Adrenal gland (tissue), 12 donors: Measurements from ENCODE around the gene TMEM135. TPM values are rescaled to one million over a fixed set of nuclear protein-coding genes. Genes with fewer than 3 reads are reported as not detected.

Experiments
- DNase-seq, 7 donors: peaks; one replicate each; pipeline ENCODE4 v3.0.0-alpha.2; 2019 to 2020
- H3K27ac ChIP-seq, 5 donors: fragments of 200-600 bp; sonication (generic) in 4 of 5; 1 replicate in 3 of 5; 2 replicates in 2 of 5; pipeline versions ENCODE4 v1.5.1 to v1.8.0; 2016 to 2020; ENCODE audit warnings: mild to moderate bottlenecking in 1 of 5
- H3K27me3 ChIP-seq: fragments of 200-600 bp; 2 replicates; pipeline ENCODE4 v1.8.0; 2021
- H3K36me3 ChIP-seq, 2 donors: fragments of 200-600 bp; replicated peaks in 1 of 2; 1 replicate in 1 of 2; 2 replicates in 1 of 2; pipeline versions ENCODE4 v1.5.1 to v1.8.0; 2018 to 2022
- H3K4me1 ChIP-seq, 2 donors: fragments of 200-600 bp; replicated peaks in 1 of 2; 1 replicate in 1 of 2; 2 replicates in 1 of 2; pipeline versions ENCODE4 v1.5.1 to v1.8.0; 2018 to 2021
- H3K4me3 ChIP-seq, 4 donors: fragments of 200-600 bp; sonication (generic) in 3 of 4; one replicate each; pipeline ENCODE4 v1.5.1; 2016 to 2018
- H3K9me3 ChIP-seq, 3 donors: fragments of 200-600 bp; sonication (generic) in 1 of 3; replicated peaks in 1 of 3; 1 replicate in 2 of 3; 2 replicates in 1 of 3; pipeline versions ENCODE4 v1.5.1 to v1.8.0; 2016 to 2021
- POLR2A ChIP-seq, 2 donors: fragments of 450-650 bp; IDR thresholded peaks; one replicate each; pipeline ENCODE4 v1.6.1; 2017; ENCODE audit warnings: antibody characterized with exemption in 2 of 2, mild to moderate bottlenecking in 2 of 2, moderate library complexity in 1 of 2
- WGBS, 4 donors: extraction: QIAGEN DNeasy Blood & Tissue Kit in 2 of 4; methylation state at CpG; one replicate each; pipeline versions ENCODE4 v1.1.5 to v1.1.7; 2013 to 2017; 5-methylcytosine and 5-hydroxymethylcytosine counted together
- intact Hi-C, 2 donors: fragments of 100-400 bp; cut with DNase I; formaldehyde crosslinking; loops; one replicate each; pipeline versions ENCODE4 v1.14.1 to v1.15.0; 2022 to 2023
- polyA plus RNA-seq, 3 donors: library from polyadenylated mRNA; stranded (reverse); fragments of 200-250 nt in 2 of 3; fragments of 350-450 nt in 1 of 3; fragmentation: Illumina TruSeq in 1 of 3; extraction: RNeasy Lipid Tissue Mini Kit (QIAGEN cat#74804) in 1 of 3; gene quantifications; one replicate each; pipeline ENCODE4 v1.2.3, GENCODE V29; 2013 to 2014
- total RNA-seq, 9 donors: library from RNA; depleted of rRNA in 4 of 9; stranded (reverse); fragments of >200 nt in 4 of 9; fragments of 120-200 nt in 1 of 9; fragmentation: NEBNext Ultra II Directional in 1 of 9; extraction: Animal tissue kit (Norgen Biotek cat#: 25700) in 1 of 9; gene quantifications; one replicate each; pipeline versions ENCODE4 v1.1.0 to v1.2.4, GENCODE V29; 2013 to 2023
- TF ChIP-seq, protein P1 (sequence below), 6 experiments: fragments of 450-650 bp in 4 of 6; fragments of 200-600 bp in 2 of 6; sonication (generic) in 1 of 6; IDR thresholded peaks; 1 replicate in 5 of 6; 2 replicates in 1 of 6; pipeline versions ENCODE4 v1.5.1 to v1.8.0; 2016 to 2021; ENCODE audit warnings: antibody characterized with exemption in 6 of 6, mild to moderate bottlenecking in 2 of 6, moderate library complexity in 1 of 6
- donor health status: healthy with polysubstance abuse.
- donor health status: Bipolar disorder and iron deficiency.
- donor health status: DM: yes; HTN: yes; CAD: no.
- donor health status: DM: no; HTN: no; CAD: no.
- donor health status: DM: no; HTN: no; CAD: no.
- donor health status: DM: yes; HTN: yes; CAD: no.

Gene TMEM135
- total and polyA plus RNA-seq, 12 donors, result 8.2 to 101 (median 44.5) TPM

DNA sequence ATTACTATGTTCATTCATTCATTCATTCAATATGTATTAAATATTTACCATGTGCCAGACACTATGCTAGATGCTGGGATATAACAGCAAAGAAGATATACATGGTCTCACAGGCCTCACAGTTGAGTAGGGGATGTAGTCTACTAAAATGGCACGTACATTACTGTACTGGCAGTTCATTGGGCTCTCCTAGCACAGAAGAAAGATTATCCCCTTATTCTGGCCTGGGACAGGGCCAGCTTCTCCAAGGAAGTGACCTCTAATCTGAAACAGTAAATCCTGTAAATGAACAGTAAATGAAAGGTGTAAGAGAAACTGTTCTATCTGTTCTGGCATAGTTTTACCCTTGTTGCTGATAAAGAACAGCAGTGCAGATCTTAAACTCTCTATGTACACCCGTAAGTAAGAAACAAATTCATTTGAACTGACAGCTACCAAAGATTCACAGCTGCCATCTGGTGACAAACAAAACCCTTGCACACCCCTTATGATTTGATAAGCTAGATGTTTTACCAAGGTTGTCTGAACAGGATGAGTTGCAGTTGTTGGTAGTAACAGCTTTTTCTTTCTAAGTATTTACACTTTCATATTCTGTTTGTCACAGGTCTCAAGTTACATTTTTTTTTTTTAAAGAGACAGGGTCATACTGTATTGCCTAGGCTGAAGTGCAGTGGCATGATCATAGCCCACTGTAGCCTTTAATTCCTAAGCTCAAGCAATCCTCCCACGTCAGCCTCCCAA, 263.1 kb downstream of the TMEM135 start:
- TF ChIP-seq POLR2A (IDR thresholded peaks at IDR 0.05), result no peak
- TF ChIP-seq, protein P1, sequence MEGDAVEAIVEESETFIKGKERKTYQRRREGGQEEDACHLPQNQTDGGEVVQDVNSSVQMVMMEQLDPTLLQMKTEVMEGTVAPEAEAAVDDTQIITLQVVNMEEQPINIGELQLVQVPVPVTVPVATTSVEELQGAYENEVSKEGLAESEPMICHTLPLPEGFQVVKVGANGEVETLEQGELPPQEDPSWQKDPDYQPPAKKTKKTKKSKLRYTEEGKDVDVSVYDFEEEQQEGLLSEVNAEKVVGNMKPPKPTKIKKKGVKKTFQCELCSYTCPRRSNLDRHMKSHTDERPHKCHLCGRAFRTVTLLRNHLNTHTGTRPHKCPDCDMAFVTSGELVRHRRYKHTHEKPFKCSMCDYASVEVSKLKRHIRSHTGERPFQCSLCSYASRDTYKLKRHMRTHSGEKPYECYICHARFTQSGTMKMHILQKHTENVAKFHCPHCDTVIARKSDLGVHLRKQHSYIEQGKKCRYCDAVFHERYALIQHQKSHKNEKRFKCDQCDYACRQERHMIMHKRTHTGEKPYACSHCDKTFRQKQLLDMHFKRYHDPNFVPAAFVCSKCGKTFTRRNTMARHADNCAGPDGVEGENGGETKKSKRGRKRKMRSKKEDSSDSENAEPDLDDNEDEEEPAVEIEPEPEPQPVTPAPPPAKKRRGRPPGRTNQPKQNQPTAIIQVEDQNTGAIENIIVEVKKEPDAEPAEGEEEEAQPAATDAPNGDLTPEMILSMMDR (IDR thresholded peaks at IDR 0.05), result no peak
- H3K36me3 ChIP-seq, result no peaks in the 10 kb centered on the region
- H3K4me1 ChIP-seq, result peaks cover 9 to 19% of the 10 kb centered on the region in 2 donors
- H3K27ac ChIP-seq, result peak overlapping the region in 1 of 5 donors; percentile 44
- intact Hi-C loops, result no loop called here
- 49 to 53% (median 51%) methylated on average over 3 of the region's 3 CpGs for WGBS, 4 donors
- no peak for DNase-seq
- H3K9me3 ChIP-seq, result no peaks in the 10 kb centered on the region
- H3K4me3 ChIP-seq, result no peak overlapping the region
- H3K27me3 ChIP-seq, result no peaks in the 10 kb centered on the region

DNA sequence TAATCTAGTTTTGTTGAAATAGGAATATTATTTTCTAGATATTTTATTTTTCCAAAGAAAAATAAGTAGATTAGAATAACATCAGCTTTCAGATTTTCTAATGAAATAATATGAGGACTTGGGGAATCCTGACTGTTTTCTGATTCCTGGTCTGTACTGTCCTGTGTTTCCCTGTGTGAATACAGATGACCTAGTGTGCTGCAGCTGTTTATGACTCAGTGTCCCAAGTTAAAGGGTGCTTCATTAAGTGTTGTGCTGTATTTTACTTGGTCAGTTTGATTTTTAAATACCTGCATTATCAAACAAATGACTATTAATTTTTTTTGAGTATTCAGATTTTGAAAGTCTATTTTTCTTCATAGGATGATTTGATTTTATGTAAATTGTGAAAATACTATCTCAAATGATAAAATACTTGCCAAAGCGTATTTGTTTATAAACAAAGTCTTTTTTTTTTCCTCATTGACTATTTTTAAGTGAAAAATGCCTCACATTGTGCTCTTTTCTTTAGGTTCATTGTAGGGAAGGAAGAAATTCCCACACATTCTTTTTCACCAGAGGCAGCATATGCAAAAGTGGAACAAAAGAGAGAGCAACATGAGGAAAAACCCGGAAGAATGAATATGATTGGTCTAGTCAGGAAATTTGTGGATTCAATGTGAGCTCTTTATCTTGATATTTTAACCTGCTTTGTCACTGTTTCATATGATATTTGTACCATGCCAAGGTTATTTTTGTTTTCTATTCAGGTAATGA, 264.2 kb downstream of the TMEM135 start:
- H3K4me1 ChIP-seq, result peaks cover 9 to 22% of the 10 kb centered on the region in 2 donors
- intact Hi-C loops, result no loop called here
- H3K27me3 ChIP-seq, result no peaks in the 10 kb centered on the region
- TF ChIP-seq, protein P1 (IDR thresholded peaks at IDR 0.05), result no peak
- no peak for TF ChIP-seq POLR2A (IDR thresholded peaks at IDR 0.05)
- H3K9me3 ChIP-seq, result no peaks in the 10 kb centered on the region
- DNase-seq, result no peak
- 46 to 66% (median 56%) methylated on average over 2 of the region's 2 CpGs for WGBS, 4 donors
- no peak overlapping the region for H3K4me3 ChIP-seq
- no peaks in the 10 kb centered on the region for H3K36me3 ChIP-seq
- no peak overlapping the region for H3K27ac ChIP-seq

DNA sequence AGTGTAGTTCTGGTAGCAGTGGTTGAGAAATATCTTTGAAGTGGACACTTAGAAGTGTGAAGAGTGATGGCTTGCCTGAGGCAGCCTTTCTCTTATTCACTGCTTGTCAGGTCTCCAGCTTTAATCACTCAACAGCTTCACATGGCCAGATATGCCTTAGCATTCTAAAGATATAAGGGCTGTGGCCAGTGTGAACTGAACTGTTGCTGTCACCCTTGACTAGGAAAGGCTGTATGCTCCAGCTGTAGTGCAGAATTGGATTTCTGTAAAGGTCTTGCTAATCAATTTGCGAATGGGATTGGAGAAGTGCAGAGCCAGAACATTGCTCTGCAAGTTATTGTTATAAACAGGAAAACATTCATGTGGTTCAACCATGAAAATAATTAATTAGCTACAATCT, 266.7 kb downstream of the TMEM135 start:
- Histone ChIP-seq H3K27ac (no peak overlapping the region), H3K4me3 (no peak overlapping the region), H3K9me3 (no peaks in the 10 kb centered on the region), H3K36me3 (no peaks in the 10 kb centered on the region), H3K27me3 (no peaks in the 10 kb centered on the region), H3K4me1 (peaks cover 9 to 30% of the 10 kb centered on the region in 2 donors)
- intact Hi-C loops, result no loop called here
- TF ChIP-seq, protein P1 (IDR thresholded peaks at IDR 0.05), result no peak
- TF ChIP-seq POLR2A (IDR thresholded peaks at IDR 0.05), result no peak
- WGBS, 4 donors, result 72 to 80% (median 78%) methylated on average over 1 of the region's 1 CpG
- no peak for DNase-seq

DNA sequence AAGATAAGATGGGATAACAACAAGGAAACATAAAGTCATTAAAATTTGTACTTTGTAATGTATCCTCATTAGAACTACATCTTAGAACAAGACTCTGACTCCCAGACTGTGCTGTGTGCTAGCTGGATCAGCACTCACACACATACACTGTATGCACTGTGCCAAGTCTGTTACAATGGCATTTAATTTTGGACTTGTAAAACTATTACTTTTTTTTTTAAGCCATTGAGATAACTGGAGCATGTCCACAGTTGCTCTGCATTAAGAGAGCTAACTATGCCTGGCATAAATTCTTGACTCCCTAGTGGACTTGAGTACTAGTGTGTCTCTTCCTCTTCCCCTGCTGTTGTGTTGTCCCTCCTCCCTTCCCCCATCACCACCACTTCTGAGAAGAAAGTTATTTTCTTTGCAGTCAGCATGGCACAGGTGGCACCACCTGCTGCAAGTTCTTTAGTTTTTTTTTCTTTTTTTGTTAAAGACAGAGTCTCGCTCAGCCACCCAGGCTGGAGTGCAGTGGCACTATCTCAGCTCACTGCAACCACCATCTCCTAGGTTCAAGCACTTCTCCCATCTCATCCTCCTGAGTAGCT, 268.6 kb downstream of the TMEM135 start:
- 93 to 100% (median 100%) methylated on average over 1 of the region's 1 CpG for WGBS, 4 donors
- no peak overlapping the region for H3K27ac ChIP-seq
- intact Hi-C loops, result no loop called here

More for the DNA sequence above, 268.6 kb downstream of the TMEM135 start:
- H3K4me1 ChIP-seq, result peaks cover 0 to 17% of the 10 kb centered on the region in 2 donors
- H3K36me3 ChIP-seq, result no peaks in the 10 kb centered on the region
- H3K9me3 ChIP-seq, result no peaks in the 10 kb centered on the region
- DNase-seq, result no peak
- no peaks in the 10 kb centered on the region for H3K27me3 ChIP-seq
- TF ChIP-seq, protein P1 (IDR thresholded peaks at IDR 0.05), result no peak
- TF ChIP-seq POLR2A (IDR thresholded peaks at IDR 0.05), result no peak
- no peak overlapping the region for H3K4me3 ChIP-seq
